H1 (cell line): ENCODE results near the gene PPP1CB. TPM values are rescaled to one million over a fixed set of nuclear protein-coding genes. Genes with fewer than 3 reads are reported as not detected.

Source experiments
- CTCF ChIA-PET: fragments of 300-600 bp; sonication (Branson Sonifier 250); formaldehyde crosslinking; loops from one replicate; lab custom pipeline; 2021; ENCODE audit not compliant: partially characterized antibody; lab: Charles Lee
- POLR2A ChIA-PET: fragments of 300-600 bp; sonication (Branson Sonifier 250); formaldehyde crosslinking; loops from one replicate; lab custom pipeline; 2021; ENCODE audit warnings: inconsistent platforms; ENCODE audit not compliant: partially characterized antibody; lab: Charles Lee
- DNase-seq, 2 experiments: peaks; one replicate each; pipeline versions ENCODE4 v3.0.0 to v3.0.0-alpha.2; 2010 to 2022; ENCODE audit warnings: low spot score in 2 of 2, low read depth in 1 of 2, mixed read lengths in 1 of 2
- FAIRE-seq: peaks from 2 replicates; lab custom pipeline; 2011; peaks lifted over from hg19 to GRCh38; lab: Jason Lieb, UNC
- H2AFZ ChIP-seq: 2 replicates; pipeline ENCODE4 v1.8.1; 2012; ENCODE audit warnings: low read length, inconsistent platforms
- H2AK5ac ChIP-seq: 2 replicates; pipeline ENCODE4 v1.6.1; 2013; ENCODE audit warnings: low read depth, low read length
- H2BK120ac ChIP-seq: replicated peaks from 2 replicates; pipeline ENCODE3; 2013; ENCODE audit warnings: low read depth, low read length, inconsistent platforms
- H2BK12ac ChIP-seq: 2 replicates; pipeline ENCODE4 v1.6.1; 2013; ENCODE audit warnings: low read depth, low read length
- H2BK15ac ChIP-seq: 2 replicates; pipeline ENCODE4 v1.6.1; 2013; ENCODE audit warnings: low read length
- H2BK20ac ChIP-seq: 2 replicates; pipeline ENCODE4 v1.6.1; 2013; ENCODE audit warnings: low read length
- H2BK5ac ChIP-seq: 2 replicates; pipeline ENCODE4 v1.6.1; 2013; ENCODE audit warnings: low read depth, low read length
- H3K14ac ChIP-seq: 2 replicates; pipeline ENCODE4 v1.6.1; 2013; ENCODE audit warnings: inconsistent platforms; ENCODE audit not compliant: insufficient read length
- H3K18ac ChIP-seq: 2 replicates; pipeline ENCODE4 v1.6.1; 2013; ENCODE audit warnings: low read length; ENCODE audit errors: extremely low read depth
- H3K23ac ChIP-seq: 2 replicates; pipeline ENCODE4 v1.6.1; 2013; ENCODE audit warnings: inconsistent platforms; ENCODE audit not compliant: insufficient read length
- H3K23me2 ChIP-seq: 2 replicates; pipeline ENCODE4 v1.6.1; 2013; ENCODE audit warnings: low read depth, low read length
- H3K27ac ChIP-seq: 2 replicates; pipeline ENCODE4 v1.6.1; 2011; ENCODE audit warnings: low read depth, low read length, inconsistent platforms
- H3K27me3 ChIP-seq, 4 experiments: replicated peaks in 1 of 4; 1 replicate in 1 of 4; 2 replicates in 3 of 4; pipeline versions ENCODE4 v1.6.1 to v1.8.1; 2011 to 2013; ENCODE audit warnings: low read length in 3 of 4, mild to moderate bottlenecking in 3 of 4, inconsistent platforms in 2 of 4, mixed read lengths in 2 of 4, moderate library complexity in 1 of 4; ENCODE audit not compliant: control insufficient read depth in 3 of 4, insufficient read depth in 3 of 4; ENCODE audit errors: extremely low read depth in 1 of 4
- H3K36me3 ChIP-seq, 4 experiments: 2 replicates each; pipeline versions ENCODE4 v1.6.1 to v1.8.1; 2011 to 2013; ENCODE audit warnings: mild to moderate bottlenecking in 4 of 4, low read length in 3 of 4, moderate library complexity in 2 of 4, control low read depth in 1 of 4, inconsistent platforms in 1 of 4; ENCODE audit not compliant: insufficient read depth in 4 of 4, control insufficient read depth in 2 of 4
- H3K4ac ChIP-seq: replicated peaks from 2 replicates; pipeline ENCODE3; 2013; ENCODE audit warnings: low read length, low read depth, mixed read lengths, inconsistent platforms; ENCODE audit not compliant: insufficient read length
- H3K4me1 ChIP-seq, 4 experiments: replicated peaks in 1 of 4; 1 replicate in 1 of 4; 2 replicates in 3 of 4; pipeline versions ENCODE4 v1.6.1 to v1.8.1; 2011 to 2013; ENCODE audit warnings: low read length in 3 of 4, inconsistent platforms in 2 of 4, mixed read lengths in 1 of 4; ENCODE audit not compliant: insufficient read depth in 4 of 4, control insufficient read depth in 3 of 4
- H3K4me2 ChIP-seq, 2 experiments: 2 replicates each; pipeline versions ENCODE4 v1.6.1 to v1.8.1; 2011 to 2013; ENCODE audit warnings: low read depth in 2 of 2, low read length in 2 of 2, control low read depth in 1 of 2, inconsistent platforms in 1 of 2, mild to moderate bottlenecking in 1 of 2; ENCODE audit not compliant: insufficient read depth in 1 of 2
- H3K4me3 ChIP-seq, 4 experiments: fragments of 200-600, 300-600 bp in 1 of 4; sonication (generic), shearing (Covaris generic), sonication (Bioruptor Twin) in 1 of 4; 2 replicates each; pipeline versions ENCODE4 v1.5.1 to v1.8.1; 2011 to 2016; ENCODE audit warnings: low read length in 4 of 4, low read depth in 3 of 4, control low read depth in 2 of 4, inconsistent platforms in 2 of 4, mild to moderate bottlenecking in 2 of 4, mixed read lengths in 1 of 4, moderate library complexity in 1 of 4; ENCODE audit not compliant: insufficient read depth in 2 of 4; ENCODE audit errors: extremely low read depth in 1 of 4
- H3K56ac ChIP-seq: replicated peaks from 2 replicates; pipeline ENCODE3; 2013; ENCODE audit warnings: low read depth, mild to moderate bottlenecking, mixed read lengths, low read length, inconsistent platforms; ENCODE audit not compliant: insufficient read length
- H3K79me1 ChIP-seq: 2 replicates; pipeline ENCODE4 v1.6.1; 2013; ENCODE audit warnings: low read depth, low read length, control low read depth
- H3K79me2 ChIP-seq, 2 experiments: 2 replicates each; pipeline versions ENCODE4 v1.6.1 to v1.8.1; 2012 to 2013; ENCODE audit warnings: low read length in 2 of 2, mild to moderate bottlenecking in 2 of 2, inconsistent platforms in 1 of 2; ENCODE audit not compliant: insufficient read depth in 2 of 2, control insufficient read depth in 1 of 2
- H3K9ac ChIP-seq, 4 experiments: replicated peaks in 1 of 4; 1 replicate in 1 of 4; 2 replicates in 3 of 4; pipeline versions ENCODE4 v1.6.1 to v1.8.1; 2011 to 2013; ENCODE audit warnings: low read depth in 3 of 4, low read length in 3 of 4, control low read depth in 2 of 4, mild to moderate bottlenecking in 2 of 4, moderate library complexity in 2 of 4, inconsistent platforms in 1 of 4; ENCODE audit errors: extremely low read depth in 1 of 4
- H3K9me3 ChIP-seq, 2 experiments: 2 replicates each; pipeline versions ENCODE4 v1.6.1 to v1.8.1; 2012 to 2013; ENCODE audit warnings: mild to moderate bottlenecking in 2 of 2, moderate library complexity in 2 of 2, control low read depth in 1 of 2, inconsistent platforms in 1 of 2, low read depth in 1 of 2, low read length in 1 of 2, mixed read lengths in 1 of 2; ENCODE audit not compliant: insufficient read depth in 2 of 2
- H4K20me1 ChIP-seq, 2 experiments: replicated peaks in 1 of 2; 2 replicates each; pipeline versions ENCODE3 to v1.8.1; 2011 to 2013; ENCODE audit warnings: inconsistent platforms in 2 of 2, low read length in 2 of 2, mild to moderate bottlenecking in 1 of 2; ENCODE audit not compliant: insufficient read depth in 2 of 2, control insufficient read depth in 1 of 2
- H4K5ac ChIP-seq: 2 replicates; pipeline ENCODE4 v1.6.1; 2013; ENCODE audit warnings: low read length, low read depth, mixed read lengths, inconsistent platforms; ENCODE audit not compliant: insufficient read length
- H4K8ac ChIP-seq: 2 replicates; pipeline ENCODE4 v1.8.0; 2013; ENCODE audit warnings: mild to moderate bottlenecking, moderate library complexity, low read length, inconsistent platforms; ENCODE audit not compliant: insufficient read depth; ENCODE audit errors: extremely low read depth
- H4K91ac ChIP-seq: replicated peaks from 2 replicates; pipeline ENCODE3; 2013; ENCODE audit warnings: low read length, mixed read lengths, inconsistent platforms; ENCODE audit not compliant: insufficient read length
- ASH2L ChIP-seq: fragments of 200-600, 300-600 bp; sonication (generic); IDR thresholded peaks from one replicate; pipeline ENCODE4 v1.7.1; 2017; ENCODE audit warnings: low read length
- BACH1 ChIP-seq: IDR thresholded peaks from 2 replicates; pipeline ENCODE4 v1.6.1; 2012; ENCODE audit warnings: low read length, improper control_type of control experiment
- BRCA1 ChIP-seq: IDR thresholded peaks from 2 replicates; pipeline ENCODE4 v1.6.1; 2012; ENCODE audit warnings: low read depth, low read length, improper control_type of control experiment
- CHD1 ChIP-seq: IDR thresholded peaks from 2 replicates; pipeline ENCODE4 v1.6.1; 2012; ENCODE audit warnings: low read depth, low read length, improper control_type of control experiment
- EZH2 ChIP-seq: fragments of 200-600 bp; sonication (generic); IDR thresholded peaks from 2 replicates; pipeline ENCODE4 v1.7.1; 2012; ENCODE audit warnings: low read depth, mild to moderate bottlenecking, moderate library complexity, low read length, inconsistent platforms; ENCODE audit not compliant: severe bottlenecking
- HDAC2 ChIP-seq, 2 experiments: fragments of 300-600 bp in 1 of 2; sonication (generic) in 1 of 2; IDR thresholded peaks; 2 replicates each; pipeline ENCODE4 v1.6.1; 2011 to 2012; ENCODE audit warnings: low read depth in 2 of 2, low read length in 2 of 2, mild to moderate bottlenecking in 2 of 2, moderate library complexity in 2 of 2, borderline replicate concordance in 1 of 2, inconsistent platforms in 1 of 2
- HDAC6 ChIP-seq: IDR thresholded peaks from one replicate; pipeline ENCODE4 v1.7.1; 2012; ENCODE audit warnings: low read depth, mild to moderate bottlenecking, inconsistent platforms, low read length, moderate library complexity
- JUN ChIP-seq: IDR thresholded peaks from 2 replicates; pipeline ENCODE4 v1.6.1; 2011; ENCODE audit warnings: low read depth, mild to moderate bottlenecking, improper control_type of control experiment, low read length
- NRF1 ChIP-seq: IDR thresholded peaks from 2 replicates; pipeline ENCODE4 v1.6.1; 2011; ENCODE audit warnings: mild to moderate bottlenecking, low read depth, low read length, improper control_type of control experiment
- POLR2A ChIP-seq, 2 experiments: IDR thresholded peaks; 1 replicate in 1 of 2; 2 replicates in 1 of 2; pipeline ENCODE4 v1.6.1; 2011; ENCODE audit warnings: low read depth in 2 of 2, low read length in 2 of 2, mild to moderate bottlenecking in 2 of 2; ENCODE audit errors: control extremely low read depth in 1 of 2
- POU5F1 ChIP-seq: IDR thresholded peaks from 2 replicates; pipeline ENCODE4 v1.6.1; 2011; ENCODE audit warnings: low read depth, mild to moderate bottlenecking, low read length, moderate library complexity
- SIN3A ChIP-seq, 2 experiments: IDR thresholded peaks in 1 of 2; conservative IDR thresholded peaks in 1 of 2; 2 replicates each; pipeline ENCODE4 v1.6.1; 2011 to 2012; ENCODE audit warnings: low read length in 2 of 2, improper control_type of control experiment in 1 of 2, low read depth in 1 of 2, mild to moderate bottlenecking in 1 of 2
- SIX5 ChIP-seq: IDR thresholded peaks from 2 replicates; pipeline ENCODE4 v1.6.1; 2011; ENCODE audit warnings: mild to moderate bottlenecking, low read depth, low read length
- SP1 ChIP-seq: IDR thresholded peaks from 2 replicates; pipeline ENCODE4 v1.6.1; 2011; ENCODE audit warnings: low read depth, low read length
- SP2 ChIP-seq: IDR thresholded peaks from 2 replicates; pipeline ENCODE4 v1.6.1; 2012; ENCODE audit warnings: mild to moderate bottlenecking, low read length, inconsistent platforms
- TAF1 ChIP-seq: IDR thresholded peaks from 2 replicates; pipeline ENCODE4 v1.6.1; 2011; ENCODE audit warnings: mild to moderate bottlenecking, low read depth, low read length
- TCF12 ChIP-seq: IDR thresholded peaks from 2 replicates; pipeline ENCODE4 v1.6.1; 2011; ENCODE audit warnings: low read depth, mild to moderate bottlenecking, low read length
- WGBS, 2 experiments: shearing (Covaris generic) in 1 of 2; methylation state at CpG; one replicate each; pipeline versions ENCODE4 v1.1.6 to v1.1.7; 2013 to 2015; ENCODE audit warnings: low lambda C conversion rate in 2 of 2, mixed read lengths in 2 of 2, inconsistent platforms in 1 of 2, low coverage in 1 of 2, missing lambda C conversion rate in 1 of 2; ENCODE audit not compliant: insufficient replicate concordance in 2 of 2, insufficient coverage in 1 of 2, insufficient read length in 1 of 2; ENCODE audit errors: extremely low coverage in 1 of 2, missing lambda C conversion rate in 1 of 2; 5-methylcytosine and 5-hydroxymethylcytosine counted together
- polyA plus RNA-seq, 7 experiments: library from polyadenylated mRNA; depleted of rRNA in 3 of 7; stranded (reverse) in 5 of 7; unstranded in 2 of 7; fragments of >200 nt in 5 of 7; fragments of 200-250 nt in 2 of 7; gene quantifications; 1 replicate in 5 of 7; 2 replicates in 1 of 7; 4 replicates in 1 of 7; pipeline versions ENCODE4 v1.2.1 to v1.2.3, GENCODE V29; 2011 to 2013; ENCODE audit warnings: missing spikeins in 2 of 7, mixed read lengths in 2 of 7
- total RNA-seq: library from RNA; stranded (reverse); fragmentation: NEBNext Ultra II Directional; extraction: Animal tissue kit (Norgen Biotek cat#: 25700); gene quantifications from 2 replicates; pipeline ENCODE4 v1.2.1, GENCODE V29; 2021

The PPP1CB gene
- total and polyA plus RNA-seq, 2 of the 8 experiments (the other 6 are each of a cell fraction or from before 2014, with no cell fraction given) = 30.7 to 158 TPM

- no peak overlapping the region for H2BK12ac ChIP-seq
- WGBS, 2 experiments = 94% methylated on average over 4 of the region's 4 CpGs; no CpG with 5 or more reads in 1 of the 2 experiments
- H3K23ac ChIP-seq = no peak overlapping the region
- no peak overlapping the region for H4K5ac ChIP-seq
- H3K4me1 ChIP-seq = peaks cover 0 to 7% (median 3%) of the 10 kb centered on the region in 4 experiments; a peak in 4 of 7 replicates
- no peak overlapping the region for H3K14ac ChIP-seq
- H3K27ac ChIP-seq = no peak overlapping the region
- H3K9me3 ChIP-seq = no peaks in the 10 kb centered on the region
- H4K91ac ChIP-seq = no peak overlapping the region
- no peak overlapping the region for H2BK5ac ChIP-seq
- H3K4me2 ChIP-seq = no peak overlapping the region
- no peak overlapping the region for H2AFZ ChIP-seq
- DNase-seq (no peak), FAIRE-seq (no peak)
- no peak overlapping the region for H2BK120ac ChIP-seq
- H2AK5ac ChIP-seq = no peak overlapping the region
- H3K18ac ChIP-seq = no peak overlapping the region
- no peak overlapping the region for H3K9ac ChIP-seq
- no peaks in the 10 kb centered on the region for H3K23me2 ChIP-seq
- H3K4me3 ChIP-seq = no peak overlapping the region
- no peaks in the 10 kb centered on the region for H3K79me2 ChIP-seq
- H4K8ac ChIP-seq = no peak overlapping the region
- CTCF ChIA-PET = interaction anchor here (0.8 to 1.0 kb wide), 3 partner anchors 14 to 54 kb away, joined by 3 to 4 read pairs (median 3); no protein-coding TSS in a partner anchor
- POLR2A ChIA-PET = no interaction called here
- H3K56ac ChIP-seq = no peak overlapping the region
- H2BK20ac ChIP-seq = no peak overlapping the region
- H4K20me1 ChIP-seq = no peaks in the 10 kb centered on the region
- H3K79me1 ChIP-seq = no peaks in the 10 kb centered on the region
- no peak overlapping the region for H2BK15ac ChIP-seq
- H3K27me3 ChIP-seq = no peaks in the 10 kb centered on the region
- H3K36me3 ChIP-seq = no peaks in the 10 kb centered on the region
- no peak overlapping the region for H3K4ac ChIP-seq
- no peak for TF ChIP-seq BACH1
- TF ChIP-seq TAF1 = no peak
- TF ChIP-seq CHD1 = no peak
- no peak for TF ChIP-seq TCF12
- no peak for TF ChIP-seq SP2
- TF ChIP-seq SIX5 = no peak
- TF ChIP-seq POLR2A (IDR thresholded peaks at IDR 0.05; ENCODE audit: control extremely low read depth in 1 of 2, low read depth in 2 of 2, low read length in 2 of 2) = no peak
- TF ChIP-seq HDAC6 = no peak
- no peak for TF ChIP-seq BRCA1
- no peak for TF ChIP-seq EZH2
- TF ChIP-seq JUN = no peak
- TF ChIP-seq NRF1 = no peak
- no peak for TF ChIP-seq ASH2L
- no peak for TF ChIP-seq HDAC2 (IDR thresholded peaks at IDR 0.05; ENCODE audit: borderline replicate concordance in 1 of 2, low read depth in 2 of 2, low read length in 2 of 2)
- no peak for TF ChIP-seq SIN3A (conservative IDR thresholded peaks at IDR 0.05 in 1 of 2, IDR thresholded peaks at IDR 0.05 in 1 of 2; ENCODE audit: low read depth in 1 of 2, low read length in 2 of 2)
- no peak for TF ChIP-seq SP1
- no peak for TF ChIP-seq POU5F1
Observed at GRCh38 chr2:28745876-28746275, 5.8 kb upstream of the PPP1CB start.
